NAMALWA (cell line): Measurements from ENCODE around the gene SRRM2.
A peak's percentile ranks its signal among the peaks of the same experiment; 100 is the strongest.

Source experiments
- DNase-seq: peaks from one replicate; pipeline ENCODE4 v3.0.0-alpha.2; 2015; ENCODE audit warnings: low spot score

SRRM2 gene

DNA sequence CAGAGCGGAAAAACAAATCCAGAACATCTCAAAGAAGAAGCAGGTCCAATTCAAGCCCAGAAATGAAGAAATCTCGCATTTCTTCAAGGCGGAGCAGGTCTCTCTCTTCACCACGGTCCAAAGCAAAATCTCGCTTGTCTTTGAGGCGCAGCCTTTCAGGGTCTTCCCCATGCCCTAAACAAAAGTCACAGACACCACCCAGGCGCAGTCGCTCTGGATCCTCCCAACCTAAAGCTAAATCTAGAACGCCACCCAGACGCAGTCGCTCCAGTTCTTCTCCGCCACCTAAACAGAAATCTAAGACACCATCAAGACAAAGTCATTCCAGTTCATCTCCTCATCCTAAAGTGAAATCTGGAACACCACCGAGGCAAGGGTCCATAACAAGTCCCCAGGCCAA lies 10.3 kb downstream of the SRRM2 start:
- DNase-seq, result no peak

DNA sequence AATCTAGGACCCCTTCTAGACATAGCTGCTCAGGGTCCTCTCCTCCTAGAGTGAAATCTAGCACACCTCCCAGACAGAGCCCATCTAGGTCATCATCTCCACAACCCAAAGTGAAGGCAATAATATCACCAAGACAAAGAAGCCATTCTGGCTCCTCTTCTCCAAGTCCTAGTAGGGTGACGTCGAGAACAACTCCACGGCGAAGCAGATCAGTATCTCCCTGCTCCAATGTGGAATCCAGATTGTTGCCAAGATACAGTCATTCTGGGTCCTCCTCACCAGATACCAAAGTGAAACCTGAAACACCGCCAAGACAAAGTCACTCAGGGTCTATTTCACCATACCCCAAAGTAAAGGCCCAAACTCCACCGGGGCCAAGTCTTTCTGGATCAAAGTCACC lies 10.7 kb downstream of the SRRM2 start:
- no peak for DNase-seq

DNA sequence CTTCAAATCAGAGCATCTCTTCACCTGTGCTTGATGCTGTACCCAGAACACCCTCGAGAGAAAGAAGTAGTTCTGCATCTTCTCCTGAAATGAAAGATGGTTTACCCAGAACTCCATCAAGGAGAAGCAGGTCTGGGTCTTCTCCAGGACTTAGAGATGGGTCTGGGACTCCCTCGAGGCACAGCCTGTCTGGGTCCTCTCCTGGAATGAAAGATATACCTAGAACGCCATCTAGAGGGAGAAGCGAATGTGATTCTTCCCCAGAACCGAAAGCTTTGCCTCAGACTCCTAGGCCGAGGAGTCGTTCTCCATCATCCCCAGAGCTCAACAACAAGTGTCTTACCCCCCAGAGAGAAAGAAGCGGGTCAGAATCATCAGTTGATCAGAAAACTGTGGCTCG lies 12.3 kb downstream of the SRRM2 start:
- DNase-seq, result peak; percentile 46

DNA sequence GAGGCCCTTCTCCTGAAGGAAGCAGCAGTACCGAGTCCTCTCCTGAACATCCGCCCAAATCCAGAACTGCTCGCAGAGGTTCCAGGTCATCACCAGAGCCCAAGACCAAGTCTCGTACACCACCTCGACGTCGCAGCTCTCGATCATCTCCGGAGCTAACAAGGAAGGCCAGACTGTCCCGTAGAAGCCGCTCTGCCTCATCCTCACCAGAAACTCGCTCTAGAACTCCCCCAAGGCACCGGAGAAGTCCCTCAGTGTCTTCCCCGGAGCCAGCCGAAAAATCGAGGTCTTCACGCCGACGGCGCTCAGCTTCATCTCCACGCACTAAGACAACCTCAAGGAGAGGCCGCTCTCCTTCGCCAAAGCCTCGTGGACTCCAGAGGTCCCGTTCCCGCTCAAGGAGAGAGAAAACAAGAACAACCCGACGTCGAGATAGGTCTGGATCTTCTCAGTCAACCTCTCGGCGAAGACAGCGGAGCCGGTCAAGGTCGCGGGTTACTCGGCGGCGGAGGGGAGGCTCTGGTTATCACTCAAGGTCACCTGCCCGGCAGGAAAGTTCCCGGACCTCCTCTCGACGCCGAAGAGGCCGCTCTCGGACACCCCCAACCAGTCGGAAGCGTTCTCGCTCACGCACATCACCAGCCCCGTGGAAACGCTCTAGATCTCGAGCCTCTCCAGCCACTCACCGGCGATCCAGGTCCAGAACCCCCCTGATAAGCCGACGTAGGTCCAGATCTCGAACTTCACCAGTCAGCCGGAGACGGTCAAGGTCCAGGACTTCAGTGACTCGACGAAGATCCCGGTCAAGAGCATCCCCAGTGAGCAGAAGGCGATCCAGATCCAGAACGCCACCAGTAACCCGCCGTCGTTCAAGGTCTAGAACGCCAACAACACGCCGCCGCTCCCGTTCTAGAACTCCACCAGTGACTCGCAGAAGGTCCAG lies 13.3 kb downstream of the SRRM2 start:
- DNase-seq, result no peak

DNA sequence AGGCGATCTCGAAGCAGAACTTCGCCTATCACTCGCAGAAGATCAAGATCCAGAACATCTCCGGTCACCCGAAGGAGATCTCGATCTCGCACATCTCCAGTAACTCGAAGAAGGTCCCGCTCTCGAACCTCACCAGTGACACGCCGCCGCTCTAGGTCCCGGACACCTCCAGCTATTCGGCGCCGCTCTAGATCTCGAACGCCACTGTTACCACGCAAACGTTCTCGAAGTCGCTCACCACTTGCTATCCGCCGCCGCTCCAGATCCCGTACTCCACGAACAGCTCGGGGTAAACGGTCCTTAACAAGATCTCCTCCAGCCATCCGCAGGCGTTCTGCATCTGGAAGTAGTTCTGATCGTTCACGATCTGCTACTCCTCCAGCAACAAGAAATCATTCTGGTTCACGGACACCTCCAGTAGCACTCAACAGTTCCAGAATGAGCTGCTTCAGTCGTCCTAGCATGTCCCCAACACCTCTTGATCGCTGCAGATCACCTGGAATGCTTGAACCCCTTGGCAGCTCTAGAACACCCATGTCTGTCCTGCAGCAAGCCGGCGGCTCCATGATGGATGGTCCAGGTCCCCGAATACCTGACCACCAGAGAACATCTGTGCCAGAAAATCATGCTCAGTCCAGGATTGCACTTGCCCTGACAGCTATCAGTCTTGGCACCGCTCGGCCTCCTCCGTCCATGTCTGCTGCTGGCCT lies 14.1 kb downstream of the SRRM2 start:
- no peak for DNase-seq

DNA sequence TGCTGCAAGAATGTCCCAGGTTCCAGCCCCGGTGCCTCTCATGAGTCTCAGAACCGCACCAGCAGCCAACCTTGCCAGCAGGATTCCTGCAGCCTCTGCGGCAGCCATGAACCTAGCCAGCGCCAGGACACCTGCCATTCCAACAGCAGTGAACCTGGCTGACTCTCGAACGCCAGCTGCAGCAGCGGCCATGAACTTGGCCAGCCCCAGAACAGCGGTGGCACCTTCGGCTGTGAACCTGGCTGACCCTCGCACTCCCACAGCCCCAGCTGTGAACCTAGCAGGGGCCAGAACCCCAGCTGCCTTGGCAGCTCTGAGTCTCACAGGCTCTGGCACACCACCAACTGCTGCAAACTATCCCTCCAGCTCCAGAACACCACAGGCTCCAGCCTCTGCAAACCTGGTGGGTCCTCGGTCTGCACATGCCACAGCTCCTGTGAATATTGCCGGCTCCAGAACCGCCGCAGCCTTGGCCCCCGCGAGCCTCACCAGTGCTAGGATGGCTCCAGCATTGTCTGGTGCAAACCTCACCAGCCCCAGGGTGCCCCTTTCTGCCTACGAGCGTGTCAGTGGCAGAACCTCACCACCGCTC lies 14.8 kb downstream of the SRRM2 start:
- DNase-seq, result no peak

DNA sequence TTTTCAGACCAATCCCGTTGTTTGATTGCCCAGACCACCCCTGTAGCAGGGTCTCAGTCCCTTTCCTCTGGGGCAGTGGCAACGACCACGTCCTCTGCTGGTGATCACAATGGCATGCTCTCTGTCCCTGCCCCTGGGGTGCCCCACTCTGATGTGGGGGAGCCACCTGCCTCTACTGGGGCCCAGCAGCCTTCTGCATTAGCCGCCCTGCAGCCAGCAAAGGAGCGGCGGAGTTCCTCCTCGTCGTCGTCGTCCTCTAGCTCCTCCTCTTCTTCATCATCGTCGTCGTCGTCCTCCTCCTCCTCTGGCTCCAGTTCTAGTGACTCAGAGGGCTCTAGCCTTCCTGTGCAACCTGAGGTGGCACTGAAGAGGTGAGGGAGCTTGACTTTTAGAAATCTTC lies 15.5 kb downstream of the SRRM2 start:
- DNase-seq, result no peak

DNA sequence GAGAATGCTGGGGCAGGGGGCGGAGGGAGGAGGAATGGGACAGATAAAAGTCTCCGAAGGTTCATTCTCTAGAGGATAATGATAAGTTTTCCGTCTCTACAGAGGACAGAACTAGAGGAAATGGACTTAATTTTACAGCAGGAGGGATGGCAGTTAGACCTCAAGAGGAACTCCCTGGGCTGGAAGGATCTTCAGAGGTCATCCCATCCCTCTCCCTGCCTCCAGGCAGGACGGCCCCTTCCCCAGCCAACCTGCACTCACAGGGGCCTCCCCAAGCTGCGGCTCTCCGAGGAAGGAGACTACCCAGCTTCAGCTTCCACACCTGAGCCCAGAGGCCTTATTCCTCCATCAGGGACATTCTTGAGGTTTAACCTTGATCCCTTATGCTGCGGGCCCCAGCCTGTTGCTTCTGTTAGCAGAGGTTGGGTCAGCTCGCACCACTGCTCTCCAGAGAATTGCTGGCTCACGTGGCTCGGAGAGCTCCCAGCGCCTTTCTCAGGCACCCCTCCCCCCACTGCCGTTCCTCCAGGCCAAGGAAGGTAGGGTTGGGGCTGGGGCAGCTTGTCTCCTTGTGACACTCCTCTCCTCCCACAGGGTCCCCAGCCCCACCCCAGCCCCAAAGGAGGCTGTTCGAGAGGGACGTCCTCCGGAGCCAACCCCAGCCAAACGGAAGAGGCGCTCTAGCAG lies 16.1 kb downstream of the SRRM2 start:
- no peak for DNase-seq

DNA sequence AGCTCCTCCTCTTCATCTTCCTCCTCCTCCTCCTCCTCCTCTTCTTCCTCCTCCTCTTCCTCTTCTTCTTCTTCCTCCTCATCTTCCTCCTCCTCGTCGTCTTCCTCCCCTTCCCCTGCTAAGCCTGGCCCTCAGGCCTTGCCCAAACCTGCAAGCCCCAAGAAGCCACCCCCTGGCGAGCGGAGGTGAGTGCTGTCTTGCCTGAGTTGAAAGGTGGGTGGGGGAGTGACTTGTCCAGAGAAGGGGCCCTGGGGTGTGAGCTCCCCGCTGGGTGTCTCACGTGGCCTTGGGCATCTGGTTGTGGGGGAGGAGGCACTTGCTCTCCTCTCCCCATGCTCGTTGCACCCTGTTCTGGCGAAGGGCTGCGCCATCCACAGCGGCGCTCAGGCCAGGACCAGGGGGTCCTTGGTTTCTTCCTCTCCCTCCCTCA lies 16.7 kb downstream of the SRRM2 start:
- DNase-seq, result no peak

DNA sequence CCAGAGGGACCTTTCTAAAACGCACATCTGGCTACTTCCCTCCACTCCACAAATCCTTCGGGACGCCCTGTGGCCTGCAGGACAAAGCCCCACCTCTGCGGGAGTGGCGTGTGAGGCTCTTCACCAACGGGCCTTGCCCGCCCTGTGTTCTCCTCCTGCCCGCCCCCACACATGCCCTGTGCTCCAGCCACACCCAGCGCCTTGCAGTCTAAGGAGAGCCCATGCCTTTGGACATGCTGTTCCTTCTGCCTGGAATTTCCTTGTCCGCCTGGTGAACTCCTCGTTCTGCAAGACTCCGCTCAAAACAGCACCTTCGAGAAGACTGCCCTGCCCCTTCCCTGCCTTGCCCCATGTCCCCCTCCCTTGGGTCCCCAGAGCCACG lies 17.2 kb downstream of the SRRM2 start:
- DNase-seq, result no peak

DNA sequence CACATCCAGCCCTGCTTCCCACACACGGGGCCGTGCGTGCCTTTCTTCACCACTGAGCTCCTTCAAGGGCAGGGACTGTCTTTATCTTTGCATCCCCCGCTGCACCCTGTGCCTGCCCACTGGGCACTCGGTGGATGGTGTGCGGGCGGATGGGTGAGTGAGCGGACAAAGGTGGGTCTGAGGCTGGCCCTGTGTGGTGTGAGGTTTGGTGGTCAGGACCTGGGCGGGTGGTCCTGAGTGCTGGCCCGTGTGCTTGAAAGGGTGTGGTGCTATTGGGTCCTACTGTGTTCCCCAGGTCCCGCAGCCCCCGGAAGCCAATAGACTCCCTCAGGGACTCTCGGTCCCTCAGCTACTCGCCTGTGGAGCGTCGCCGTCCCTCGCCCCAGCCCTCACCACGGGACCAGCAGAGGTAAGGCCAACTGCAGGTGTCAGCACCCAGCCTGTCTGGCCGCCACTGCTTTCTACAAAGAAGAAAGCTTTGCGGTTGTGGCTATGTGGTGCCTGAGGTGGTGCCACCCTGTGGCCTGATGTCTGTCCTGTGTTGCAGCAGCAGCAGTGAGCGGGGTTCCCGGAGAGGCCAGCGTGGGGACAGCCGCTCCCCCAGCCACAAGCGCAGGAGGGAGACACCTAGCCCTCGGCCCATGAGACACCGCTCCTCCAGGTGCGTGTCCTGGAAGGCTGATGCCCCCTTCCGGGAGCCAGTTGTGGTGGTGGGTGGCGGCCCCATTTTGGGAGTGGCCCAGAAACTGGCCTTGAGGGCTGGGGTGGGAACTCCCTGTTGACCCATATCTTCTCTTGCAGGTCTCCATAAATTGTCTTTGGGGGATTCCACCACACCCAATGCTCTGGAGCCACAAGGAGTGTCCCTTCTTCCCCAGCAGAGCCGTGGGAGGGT lies 17.9 kb downstream of the SRRM2 start:
- peak; percentile 45 for DNase-seq

DNA sequence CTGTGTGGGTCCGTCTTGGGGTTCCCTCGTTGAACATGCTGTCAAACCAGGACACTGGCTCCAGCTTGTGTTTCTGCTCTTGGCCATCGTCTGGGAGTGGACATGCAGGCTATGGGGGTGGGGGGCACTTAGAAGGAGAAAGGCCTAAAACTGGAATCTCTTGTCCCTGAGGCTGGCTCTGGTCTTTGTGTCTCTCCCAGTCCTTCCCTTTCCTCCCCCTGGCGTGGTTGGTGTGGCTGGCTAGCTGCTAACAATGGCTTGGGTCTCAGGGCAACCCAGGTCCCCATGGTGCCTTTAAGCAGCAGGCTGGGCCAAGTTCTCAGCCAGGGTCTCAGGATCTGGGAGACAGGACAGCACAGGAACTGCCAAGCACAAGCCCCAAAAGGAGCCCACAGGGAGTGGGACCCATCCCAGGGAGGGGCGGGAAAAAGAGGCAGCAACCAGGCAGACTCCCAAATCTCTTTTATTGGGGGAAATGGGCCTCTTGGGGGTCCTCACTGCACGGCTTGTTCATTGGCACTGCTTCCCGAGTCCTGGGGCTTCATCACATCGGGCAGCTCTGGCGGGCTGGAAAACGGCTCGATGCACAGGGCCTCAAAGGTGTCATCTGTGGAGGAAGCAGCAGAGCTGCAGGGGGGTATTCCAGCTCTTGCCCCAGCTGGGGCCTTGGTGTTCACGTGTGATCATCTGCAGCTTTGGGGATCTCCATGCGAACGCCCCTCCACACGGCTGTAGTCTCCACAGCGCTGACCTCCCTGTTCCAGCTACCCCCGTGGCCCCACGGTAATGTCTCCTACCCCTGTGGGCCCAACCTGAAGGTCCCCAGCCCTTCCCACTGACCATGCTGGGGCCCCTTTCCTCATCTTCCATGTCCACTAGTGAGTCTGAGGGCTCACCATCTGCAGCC lies 19.3 kb downstream of the SRRM2 start:
- no peak for DNase-seq

DNA sequence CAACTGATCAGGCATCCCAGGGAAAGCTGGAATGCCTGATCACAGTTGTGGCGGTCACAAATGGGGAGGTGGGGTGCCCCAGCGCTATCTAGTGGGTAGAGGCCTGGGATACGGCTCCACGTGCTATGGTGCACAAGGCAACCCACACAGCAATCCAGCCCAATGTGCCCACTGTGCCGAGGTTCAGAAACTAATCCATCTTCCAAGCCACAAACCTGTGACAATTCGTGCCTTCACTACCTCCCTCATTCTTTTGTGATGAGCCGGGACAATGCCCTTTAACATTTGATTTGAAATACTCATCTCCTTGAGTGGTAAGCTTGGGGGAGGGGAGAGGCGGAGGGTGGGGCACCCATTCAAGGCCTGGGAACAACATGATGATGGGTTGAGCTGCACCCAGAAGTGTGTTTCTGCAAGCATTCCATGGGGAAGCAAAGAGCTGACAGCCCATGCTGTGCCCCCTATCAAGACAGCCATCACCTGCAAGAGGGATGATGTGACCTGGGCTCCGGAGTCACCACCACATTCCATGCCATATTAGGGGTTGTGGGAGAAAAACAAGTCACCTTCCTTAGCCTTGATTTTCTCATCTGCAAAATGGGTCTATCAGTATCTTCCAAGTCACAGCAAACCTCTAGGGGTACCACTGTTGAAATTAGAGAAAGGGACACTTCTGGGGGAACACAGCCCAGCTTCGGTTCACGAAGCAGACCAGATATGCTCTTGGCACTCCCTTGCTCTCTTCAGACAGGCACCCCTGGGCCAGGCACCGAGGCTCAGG lies 20.9 kb downstream of the SRRM2 start:
- DNase-seq, result no peak

DNA sequence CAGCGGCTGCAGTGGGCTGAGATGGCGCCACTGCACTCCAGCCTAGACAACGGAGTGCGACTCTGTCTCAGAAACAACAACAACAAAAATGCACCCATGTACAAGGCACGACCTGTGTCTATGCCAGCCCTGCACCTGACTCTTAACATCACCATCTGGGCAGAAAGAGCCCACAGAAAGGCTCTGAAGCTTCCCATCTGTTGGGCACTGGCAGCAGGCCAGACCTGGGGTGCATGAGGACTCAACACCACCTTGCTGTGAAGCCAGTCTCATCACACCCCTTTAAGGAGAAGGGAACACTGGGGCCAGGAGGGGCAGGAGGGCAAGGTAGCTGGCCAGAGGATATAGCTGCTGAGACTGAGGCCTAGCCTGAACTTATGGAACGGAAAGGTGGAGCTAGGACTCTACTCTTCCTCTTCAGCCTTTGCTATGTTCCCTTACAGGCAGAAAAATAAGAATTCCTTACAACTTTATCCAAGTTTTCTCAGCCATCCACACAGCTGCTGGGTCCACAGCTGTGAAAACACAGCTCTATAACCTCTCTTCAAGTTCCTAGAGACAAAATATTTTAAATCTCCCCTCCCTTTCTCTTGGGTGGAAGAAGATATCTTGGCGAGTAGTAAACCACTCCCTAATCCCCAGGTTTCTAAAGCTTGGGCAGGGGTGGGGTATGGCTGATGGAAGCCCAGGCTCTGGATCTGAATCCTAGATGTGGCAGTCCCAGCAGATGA lies 21.9 kb downstream of the SRRM2 start:
- no peak for DNase-seq

DNA sequence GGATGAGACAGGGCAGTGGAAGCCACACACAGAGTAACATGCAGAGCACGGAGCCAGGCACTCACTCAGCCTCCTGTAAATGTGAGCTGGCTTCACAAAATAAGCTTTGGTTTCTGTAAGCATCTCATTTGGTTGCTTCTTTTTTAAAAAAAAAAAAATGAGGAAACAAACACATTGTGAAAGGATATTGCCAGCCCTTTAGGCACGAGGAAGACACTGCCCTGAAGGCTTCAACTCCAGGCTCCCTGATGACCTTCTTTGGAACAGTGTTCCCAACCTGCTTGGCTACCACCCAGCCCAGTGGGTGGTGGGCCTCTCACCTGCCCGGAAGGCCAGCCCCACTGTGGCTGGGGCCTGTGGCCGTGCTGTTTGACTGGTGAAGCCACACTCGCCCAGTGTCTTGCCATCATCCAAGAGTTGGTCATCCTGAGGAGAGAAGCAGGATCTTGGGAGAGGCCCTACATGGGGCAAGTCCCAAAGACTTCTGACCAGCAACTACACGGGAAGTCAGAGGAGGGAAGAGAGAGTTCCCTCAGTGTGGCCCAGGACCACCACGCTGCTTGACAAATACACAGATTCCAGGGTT lies 22.8 kb downstream of the SRRM2 start:
- DNase-seq, result no peak

DNA sequence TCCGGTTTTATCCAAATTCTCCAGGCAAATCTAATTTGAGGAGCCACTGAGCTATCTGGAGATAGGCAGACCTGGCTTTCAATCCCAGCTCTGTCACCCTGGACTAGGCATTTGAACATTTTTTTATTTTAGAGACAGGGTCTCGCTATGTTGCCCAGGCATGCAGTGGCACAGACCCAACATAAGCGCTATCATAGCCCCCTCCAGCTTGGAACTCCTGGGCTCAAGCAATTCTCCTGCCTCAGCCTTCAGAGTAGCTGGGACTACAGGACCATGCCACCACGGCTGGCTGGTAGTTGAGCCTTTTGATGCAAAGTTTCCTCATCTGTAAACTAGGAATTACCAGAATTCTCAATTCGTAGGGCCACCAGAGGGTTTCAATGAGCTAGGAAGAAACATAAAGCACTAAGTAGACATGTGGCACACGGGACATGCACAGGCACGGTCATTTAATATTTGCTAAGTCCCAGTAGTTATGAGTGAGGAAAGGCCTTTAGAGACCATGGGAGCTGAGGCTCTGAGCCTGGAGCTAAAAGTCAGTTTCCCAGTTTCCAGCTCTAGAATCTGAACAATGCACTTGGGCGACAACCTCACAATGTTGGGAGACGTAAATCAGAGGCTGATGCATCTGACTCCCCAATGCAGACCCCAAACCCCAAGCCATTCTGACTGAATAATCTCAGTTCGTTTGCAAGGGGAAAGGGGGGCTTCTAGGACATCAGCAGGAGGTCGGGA lies 23.5 kb downstream of the SRRM2 start:
- DNase-seq, result peak; percentile 23

DNA sequence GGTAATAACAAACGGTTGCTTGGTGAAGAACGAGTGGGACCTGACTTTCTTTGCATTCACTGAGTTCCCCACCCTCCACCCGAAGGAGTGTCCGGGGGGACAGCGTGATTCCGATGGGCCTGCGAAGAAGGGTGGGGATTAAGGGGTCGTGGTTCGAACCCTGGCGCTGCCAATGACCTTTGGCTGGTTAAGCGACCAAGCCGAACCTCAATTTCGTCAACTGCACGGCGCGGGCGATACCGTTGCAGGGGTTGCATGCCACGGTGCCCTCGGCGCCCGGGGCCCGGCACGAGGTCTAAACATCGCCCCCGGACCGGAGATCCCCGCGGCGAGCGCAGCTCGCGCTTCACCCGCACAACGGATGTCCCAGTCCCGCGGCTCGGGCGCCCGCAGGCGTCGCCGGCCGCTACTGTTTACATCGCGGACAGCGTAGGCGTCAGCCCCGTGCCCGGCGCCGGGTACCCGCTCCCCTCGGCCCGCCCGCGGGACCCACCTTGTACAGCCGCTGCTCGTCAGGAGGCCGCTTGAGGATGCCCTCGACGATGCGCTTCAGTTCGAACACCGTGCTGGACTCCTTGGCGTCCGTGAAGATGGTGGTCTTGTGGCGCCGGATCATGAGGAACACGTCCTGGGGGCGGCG lies 24.2 kb downstream of the SRRM2 start:
- DNase-seq, result peak; percentile 49
